Spleen (tissue), 11 donors: Measurements from ENCODE around the gene MTRFR. TPM values are rescaled to one million over a fixed set of nuclear protein-coding genes. Genes with fewer than 3 reads are reported as not detected.

Experiments used
- DNase-seq: peaks from one replicate; pipeline ENCODE4 v3.0.0-alpha.2; 2020
- H3K27ac ChIP-seq, 8 donors: fragments of 200-600 bp; sonication (generic) in 7 of 8; 1 replicate in 4 of 8; 2 replicates in 4 of 8; pipeline versions ENCODE4 v1.5.0 to v1.8.0; 2016 to 2021; ENCODE audit warnings: inconsistent platforms in 4 of 8, mild to moderate bottlenecking in 4 of 8, moderate library complexity in 1 of 8
- H3K27me3 ChIP-seq, 7 donors: fragments of 200-600 bp; sonication (generic) in 6 of 7; replicated peaks in 1 of 7; 1 replicate in 4 of 7; 2 replicates in 3 of 7; pipeline versions ENCODE4 v1.5.0 to v1.8.0; 2016 to 2021; ENCODE audit warnings: inconsistent platforms in 3 of 7, mild to moderate bottlenecking in 1 of 7
- H3K36me3 ChIP-seq, 6 donors: fragments of 200-600 bp; sonication (generic) in 5 of 6; 1 replicate in 4 of 6; 2 replicates in 2 of 6; pipeline versions ENCODE4 v1.5.0 to v1.8.0; 2016 to 2021; ENCODE audit warnings: inconsistent platforms in 2 of 6
- H3K4me1 ChIP-seq, 6 donors: fragments of 200-600 bp; sonication (generic) in 5 of 6; 1 replicate in 3 of 6; 2 replicates in 3 of 6; pipeline versions ENCODE4 v1.5.0 to v1.8.0; 2016 to 2021; ENCODE audit warnings: inconsistent platforms in 3 of 6
- H3K4me3 ChIP-seq, 8 donors: fragments of 200-600 bp; sonication (generic) in 7 of 8; 1 replicate in 4 of 8; 2 replicates in 4 of 8; pipeline versions ENCODE4 v1.5.0 to v1.8.0; 2016 to 2021; ENCODE audit warnings: inconsistent platforms in 4 of 8, mild to moderate bottlenecking in 4 of 8, moderate library complexity in 2 of 8
- H3K9me3 ChIP-seq, 8 donors: fragments of 200-600 bp; sonication (generic) in 7 of 8; 1 replicate in 4 of 8; 2 replicates in 4 of 8; pipeline versions ENCODE4 v1.5.0 to v1.8.0; 2016 to 2021; ENCODE audit warnings: inconsistent platforms in 4 of 8
- CTCF ChIP-seq, 11 experiments: fragments of 200-600 bp in 7 of 11; fragments of 450-650 bp in 4 of 11; sonication (generic) in 4 of 11; IDR thresholded peaks in 8 of 11; conservative IDR thresholded peaks in 3 of 11; 1 replicate in 7 of 11; 2 replicates in 4 of 11; pipeline versions ENCODE4 v1.4.0 to v1.8.0; 2016 to 2021; ENCODE audit warnings: antibody characterized with exemption in 11 of 11, inconsistent platforms in 4 of 11, mild to moderate bottlenecking in 1 of 11
- POLR2A ChIP-seq, 3 donors: fragments of 450-650 bp; IDR thresholded peaks; one replicate each; pipeline ENCODE4 v1.5.1; 2017; ENCODE audit warnings: antibody characterized with exemption in 3 of 3, mild to moderate bottlenecking in 1 of 3
- POLR2AphosphoS5 ChIP-seq, 3 donors: sonication (generic); formaldehyde crosslinking; IDR thresholded peaks; one replicate each; pipeline ENCODE4 v1.5.1; 2017; ENCODE audit warnings: antibody characterized with exemption in 3 of 3
- WGBS, 5 donors: extraction: QIAGEN DNeasy Blood & Tissue Kit in 3 of 5; methylation state at CpG; one replicate each; pipeline versions ENCODE4 v1.1.5 to v1.1.7; 2013 to 2018; 5-methylcytosine and 5-hydroxymethylcytosine counted together
- intact Hi-C: fragments of 100-400 bp; cut with DNase I; formaldehyde crosslinking; loops from one replicate; pipeline ENCODE4 v1.15.0; 2023; ENCODE audit warnings: low total_unique reads
- polyA plus RNA-seq, 3 donors: library from polyadenylated mRNA; stranded (reverse); fragments of 200-250 nt; gene quantifications; one replicate each; pipeline ENCODE4 v1.2.1, GENCODE V29; 2013
- total RNA-seq, 7 donors: library from RNA; depleted of rRNA in 3 of 7; stranded (reverse); fragments of >200 nt in 3 of 7; fragmentation: NEBNext Ultra II Directional in 4 of 7; extraction: Animal tissue kit (Norgen Biotek cat#: 25700) in 4 of 7; gene quantifications; one replicate each; pipeline versions ENCODE4 v1.1.0 to v1.2.1, GENCODE V29; 2016 to 2021
- donor health status: healthy with polysubstance abuse.
- donor health status: DM: no; HTN: no; CAD: no; lungs with moderate emphysema.
- donor health status: DM: no; HTN: no; CAD: no.
- donor health status: Bipolar disorder and iron deficiency.
- donor health status: healthy.
- donor health status: DM: no; HTN: no; CAD: no.
- donor health status: DM: yes; HTN: yes; CAD: no.

MTRFR gene
- total and polyA plus RNA-seq, 10 donors, result 11.9 to 21.0 (median 16.2) TPM

GRCh38 chr12:123271001-123271668 lies 37.9 kb downstream of the MTRFR start:
- no peaks in the 10 kb centered on the region for H3K9me3 ChIP-seq
- peaks cover 31 to 48% (median 44%) of the 10 kb centered on the region in 6 donors for H3K4me1 ChIP-seq
- intact Hi-C loops, result no loop called here
- peaks cover 0 to 3% (median 0%) of the 10 kb centered on the region in 7 donors for H3K27me3 ChIP-seq
- TF ChIP-seq POLR2A (IDR thresholded peaks at IDR 0.05), result no peak
- peak in 7 of 11 experiments; percentile 13 to 73 (median 61) for TF ChIP-seq CTCF (IDR thresholded peaks at IDR 0.05 in 8 of 11, conservative IDR thresholded peaks at IDR 0.05 in 3 of 11)
- TF ChIP-seq POLR2AphosphoS5 (IDR thresholded peaks at IDR 0.05), result peak in 2 of 3 donors; percentile 15 to 62
- DNase-seq, result peak; percentile 95
- H3K4me3 ChIP-seq, result peak overlapping the region; percentile 48 to 85 (median 63)
- H3K27ac ChIP-seq, result peak overlapping the region in 6 of 8 donors; percentile 14 to 86 (median 74)
- peaks cover 0 to 11% (median 0%) of the 10 kb centered on the region in 6 donors for H3K36me3 ChIP-seq
- 0 to 1% (median 1%) methylated on average over 21 to 108 of the region's 108 CpGs; no CpG with 5 or more reads in 1 of the 5 donors for WGBS, 5 donors

GRCh38 chr12:123273166-123273565 lies 39.9 kb downstream of the MTRFR start:
- intact Hi-C loops, result no loop called here
- DNase-seq, result no peak
- 88 to 95% (median 89%) methylated on average over 15 of the region's 15 CpGs for WGBS, 5 donors
- H3K27ac ChIP-seq, result no peak overlapping the region
- H3K36me3 ChIP-seq, result no peaks in the 10 kb centered on the region
- TF ChIP-seq POLR2AphosphoS5 (IDR thresholded peaks at IDR 0.05), result no peak
- TF ChIP-seq CTCF (IDR thresholded peaks at IDR 0.05 in 8 of 11, conservative IDR thresholded peaks at IDR 0.05 in 3 of 11), result no peak
- TF ChIP-seq POLR2A (IDR thresholded peaks at IDR 0.05), result no peak
- no peaks in the 10 kb centered on the region for H3K9me3 ChIP-seq
- H3K4me3 ChIP-seq, result no peak overlapping the region
- H3K27me3 ChIP-seq, result peaks cover 0 to 3% (median 0%) of the 10 kb centered on the region in 7 donors
- H3K4me1 ChIP-seq, result peaks cover 30 to 49% (median 43%) of the 10 kb centered on the region in 6 donors

GRCh38 chr12:123278101-123278627 lies 44.9 kb downstream of the MTRFR start:
- no peak for DNase-seq
- TF ChIP-seq POLR2A (IDR thresholded peaks at IDR 0.05) (no peak), POLR2AphosphoS5 (IDR thresholded peaks at IDR 0.05) (peak in 1 of 3 donors; percentile 62)
- Histone ChIP-seq H3K27ac (peak overlapping the region in 7 of 8 donors; percentile 70 to 81 (median 79)), H3K4me3 (no peak overlapping the region), H3K27me3 (no peaks in the 10 kb centered on the region), H3K4me1 (peaks cover 0 to 21% (median 11%) of the 10 kb centered on the region in 6 donors), H3K9me3 (no peaks in the 10 kb centered on the region), H3K36me3 (no peaks in the 10 kb centered on the region)
- intact Hi-C loops, result no loop called here
- 20 to 40% (median 26%) methylated on average over 2 of the region's 2 CpGs for WGBS, 5 donors

- DNase-seq, result no peak
- no peak for TF ChIP-seq CTCF (IDR thresholded peaks at IDR 0.05 in 8 of 11, conservative IDR thresholded peaks at IDR 0.05 in 3 of 11)
- TF ChIP-seq POLR2AphosphoS5 (IDR thresholded peaks at IDR 0.05), result no peak
- no peak for TF ChIP-seq POLR2A (IDR thresholded peaks at IDR 0.05)
- H3K36me3 ChIP-seq, result no peaks in the 10 kb centered on the region
- WGBS, 5 donors, result 36 to 72% (median 59%) methylated on average over 2 of the region's 2 CpGs
- no peaks in the 10 kb centered on the region for H3K27me3 ChIP-seq
- H3K4me3 ChIP-seq, result no peak overlapping the region
- intact Hi-C loops, result no loop called here
- no peak overlapping the region for H3K27ac ChIP-seq
- H3K9me3 ChIP-seq, result no peaks in the 10 kb centered on the region
- peaks cover 0 to 21% (median 11%) of the 10 kb centered on the region in 6 donors for H3K4me1 ChIP-seq
These were observed 47.7 kb downstream of the MTRFR start for GRCh38 chr12:123280971-123281370.
